SK-N-MC (cell line): Measurements from ENCODE around the gene ARHGAP26.

Experiments
- EZH2 ChIP-seq: fragments of 200-600 bp; sonication (generic); IDR thresholded peaks from one replicate; pipeline ENCODE4 v1.6.1; 2017; ENCODE audit warnings: antibody characterized with exemption
- FOXP2 ChIP-seq: optimal IDR thresholded peaks from 2 replicates; pipeline ENCODE3; 2011; ENCODE audit warnings: mild to moderate bottlenecking, moderate library complexity; ENCODE audit not compliant: insufficient read depth; ENCODE audit errors: extremely low read length, control extremely low read depth
- POLR2AphosphoS5 ChIP-seq: IDR thresholded peaks from 2 replicates; pipeline ENCODE4 v1.6.1; 2012; ENCODE audit warnings: mild to moderate bottlenecking, low read depth, low read length, borderline replicate concordance

- no peak for TF ChIP-seq EZH2
- TF ChIP-seq POLR2AphosphoS5: no peak
- no peak for TF ChIP-seq FOXP2
These were observed 462.0 kb downstream of the ARHGAP26 start for GRCh38 chr5:143231973-143232812.
